Choroid plexus epithelial cell (primary cell): ENCODE data around the gene ACACB.

Source experiments
- DNase-seq: peaks from one replicate; pipeline ENCODE4 v3.0.0-alpha.2; 2010; ENCODE audit warnings: low read depth
- H3K4me3 ChIP-seq: 2 replicates; pipeline ENCODE4 v1.5.1; 2011; ENCODE audit warnings: low read depth, mild to moderate bottlenecking, control low read depth, low read length, moderate library complexity
- TF ChIP-seq, protein P1 (sequence below): conservative IDR thresholded peaks from 2 replicates; pipeline ENCODE4 v1.5.1; 2011; ENCODE audit warnings: low read depth, mild to moderate bottlenecking, control low read depth, inconsistent platforms, low read length, moderate library complexity

The ACACB gene

DNA sequence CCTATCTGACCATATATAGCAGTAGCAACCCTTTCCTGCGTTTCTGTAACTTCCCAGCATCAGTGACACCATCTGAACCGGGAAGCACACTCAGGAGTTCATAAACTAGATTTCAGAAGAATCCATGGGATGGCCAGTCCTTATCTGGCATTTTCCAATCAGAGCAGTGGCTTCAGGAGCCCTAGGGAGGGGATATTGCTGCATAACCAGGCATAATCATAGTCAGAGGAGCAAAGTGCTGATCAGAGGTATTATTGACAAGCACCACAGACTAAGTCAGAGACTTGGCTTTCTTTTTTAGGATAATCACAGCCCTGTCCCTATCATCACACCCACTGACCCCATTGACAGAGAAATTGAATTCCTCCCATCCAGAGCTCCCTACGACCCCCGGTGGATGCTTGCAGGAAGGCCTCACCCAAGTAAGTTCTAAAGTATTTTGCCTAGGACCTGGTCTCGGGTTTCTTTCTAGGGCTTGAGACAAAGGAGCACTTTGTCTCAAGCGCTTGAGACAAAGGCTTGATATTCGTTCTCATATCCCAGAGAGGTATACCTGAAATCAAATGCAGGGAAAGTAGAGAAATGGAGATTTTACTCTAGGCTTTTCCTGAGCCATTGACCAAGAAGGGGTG is 137.6 kb downstream of the ACACB start:
- TF ChIP-seq, protein P1, sequence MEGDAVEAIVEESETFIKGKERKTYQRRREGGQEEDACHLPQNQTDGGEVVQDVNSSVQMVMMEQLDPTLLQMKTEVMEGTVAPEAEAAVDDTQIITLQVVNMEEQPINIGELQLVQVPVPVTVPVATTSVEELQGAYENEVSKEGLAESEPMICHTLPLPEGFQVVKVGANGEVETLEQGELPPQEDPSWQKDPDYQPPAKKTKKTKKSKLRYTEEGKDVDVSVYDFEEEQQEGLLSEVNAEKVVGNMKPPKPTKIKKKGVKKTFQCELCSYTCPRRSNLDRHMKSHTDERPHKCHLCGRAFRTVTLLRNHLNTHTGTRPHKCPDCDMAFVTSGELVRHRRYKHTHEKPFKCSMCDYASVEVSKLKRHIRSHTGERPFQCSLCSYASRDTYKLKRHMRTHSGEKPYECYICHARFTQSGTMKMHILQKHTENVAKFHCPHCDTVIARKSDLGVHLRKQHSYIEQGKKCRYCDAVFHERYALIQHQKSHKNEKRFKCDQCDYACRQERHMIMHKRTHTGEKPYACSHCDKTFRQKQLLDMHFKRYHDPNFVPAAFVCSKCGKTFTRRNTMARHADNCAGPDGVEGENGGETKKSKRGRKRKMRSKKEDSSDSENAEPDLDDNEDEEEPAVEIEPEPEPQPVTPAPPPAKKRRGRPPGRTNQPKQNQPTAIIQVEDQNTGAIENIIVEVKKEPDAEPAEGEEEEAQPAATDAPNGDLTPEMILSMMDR: no peak
- no peak for DNase-seq
- no peak overlapping the region for H3K4me3 ChIP-seq

GRCh38 chr12:109255377-109255776 is 139.0 kb downstream of the ACACB start:
- H3K4me3 ChIP-seq: no peak overlapping the region
- DNase-seq: peak; percentile 65
- TF ChIP-seq, protein P1: peak; percentile 58

DNA sequence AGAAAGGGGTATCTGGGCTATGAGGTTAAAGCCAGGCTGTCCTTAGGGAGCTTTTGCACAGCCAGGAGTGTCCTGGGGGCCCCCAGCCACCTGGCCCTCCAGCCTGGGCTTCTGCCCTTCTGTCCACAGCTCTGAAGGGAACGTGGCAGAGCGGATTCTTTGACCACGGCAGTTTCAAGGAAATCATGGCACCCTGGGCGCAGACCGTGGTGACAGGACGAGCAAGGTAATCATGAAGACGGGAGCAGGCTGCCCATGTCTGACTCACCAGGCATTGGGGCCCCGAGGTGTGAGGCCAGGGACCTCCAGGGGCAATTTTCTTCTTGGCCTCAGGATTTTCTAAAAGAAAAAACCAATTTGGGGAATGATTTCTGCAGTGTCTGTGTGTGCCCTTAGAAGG is 139.6 kb downstream of the ACACB start:
- H3K4me3 ChIP-seq: no peak overlapping the region
- TF ChIP-seq, protein P1: no peak
- DNase-seq: no peak

DNA sequence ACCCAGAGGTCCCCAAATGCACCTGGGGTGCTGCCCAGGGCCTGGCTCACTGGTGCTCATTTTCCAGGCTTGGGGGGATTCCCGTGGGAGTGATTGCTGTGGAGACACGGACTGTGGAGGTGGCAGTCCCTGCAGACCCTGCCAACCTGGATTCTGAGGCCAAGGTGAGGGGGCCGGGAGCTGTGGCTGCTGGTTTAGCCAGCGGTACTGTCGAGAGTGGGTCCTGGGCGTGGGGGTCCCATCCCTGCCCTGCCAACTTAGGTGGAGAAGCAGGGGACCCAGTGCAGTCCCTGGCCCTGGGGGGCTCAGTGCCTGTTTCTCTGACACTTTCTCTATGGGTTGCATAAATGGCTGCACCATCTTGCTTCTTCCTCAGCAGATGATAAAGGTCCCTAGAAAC is 141.8 kb downstream of the ACACB start:
- no peak overlapping the region for H3K4me3 ChIP-seq
- no peak for DNase-seq
- TF ChIP-seq, protein P1: no peak

DNA sequence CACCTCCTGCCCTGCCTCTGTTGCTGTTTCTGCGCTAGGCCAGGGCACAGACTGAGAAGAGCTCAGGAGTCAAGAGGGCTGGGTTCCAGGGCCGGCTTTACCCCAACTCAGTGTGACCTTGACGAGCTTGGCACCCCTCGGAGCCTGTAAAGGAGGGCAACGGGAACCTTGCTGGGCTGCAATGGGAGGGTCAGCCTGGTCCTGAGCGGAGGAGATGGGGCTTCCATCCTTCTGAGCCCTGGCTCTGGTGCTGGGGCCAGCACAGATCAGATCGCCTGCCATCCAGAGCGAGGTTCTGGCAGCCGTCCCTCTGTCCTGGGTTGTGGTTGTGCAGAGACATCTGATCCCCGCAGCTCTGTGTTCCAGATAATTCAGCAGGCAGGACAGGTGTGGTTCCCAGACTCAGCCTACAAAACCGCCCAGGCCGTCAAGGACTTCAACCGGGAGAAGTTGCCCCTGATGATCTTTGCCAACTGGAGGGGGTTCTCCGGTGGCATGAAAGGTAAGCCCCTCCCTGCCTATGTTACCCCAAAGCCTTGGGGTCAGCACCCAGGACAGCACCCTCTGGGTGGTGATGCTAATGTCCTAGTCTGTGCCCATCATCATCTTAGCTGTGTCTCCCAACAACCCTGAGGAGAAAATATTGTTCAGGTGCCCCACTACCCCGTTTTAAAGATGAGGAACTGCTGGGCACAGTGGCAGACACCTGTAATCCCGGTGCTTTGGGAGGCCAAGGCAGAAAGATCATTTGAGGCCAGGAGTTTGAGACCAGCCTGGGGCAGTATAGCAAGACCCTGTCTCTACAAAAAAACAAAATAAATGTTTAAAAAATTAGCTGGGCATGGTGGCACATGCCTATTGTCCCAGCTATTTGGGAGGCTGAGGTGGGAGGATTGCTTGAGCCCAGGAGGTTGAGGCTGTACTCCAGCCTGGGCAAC is 142.5 kb downstream of the ACACB start:
- DNase-seq: no peak
- TF ChIP-seq, protein P1: no peak
- no peak overlapping the region for H3K4me3 ChIP-seq

- no peak overlapping the region for H3K4me3 ChIP-seq
- TF ChIP-seq, protein P1: no peak
- DNase-seq: no peak
Observed at GRCh38 chr12:109259545-109259895, 143.1 kb downstream of the ACACB start.
